Measurements from ENCODE around the gene SLC5A1. TPM values are rescaled to one million over a fixed set of nuclear protein-coding genes. Genes with fewer than 3 reads are reported as not detected.

Gene SLC5A1
- total RNA-seq = not detected in 2 replicates

DNA sequence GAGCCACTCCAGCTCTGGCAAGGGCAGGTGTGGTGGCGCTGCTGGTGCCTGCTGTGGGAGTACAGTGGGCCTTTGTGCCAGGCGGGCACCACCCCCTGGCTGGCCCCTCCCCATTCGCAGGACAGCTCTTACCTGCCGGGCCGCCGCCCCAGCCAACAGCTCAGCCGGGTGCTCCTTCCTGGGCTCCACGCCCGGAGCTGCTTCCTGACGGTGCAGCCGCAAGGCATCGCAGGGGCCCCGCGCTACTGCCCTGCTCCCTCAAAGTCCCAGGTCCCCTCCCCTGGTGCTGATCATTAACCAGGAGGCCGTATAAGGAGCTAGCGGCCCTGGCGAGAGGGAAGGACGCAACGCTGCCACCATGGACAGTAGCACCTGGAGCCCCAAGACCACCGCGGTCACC is at the start of gene SLC5A1:
Gene SLC5A1 (plus strand): TSS at position 338 of the 400 bp plus-strand sequence. CDS start 21 bp downstream, at position 359.

DNA sequence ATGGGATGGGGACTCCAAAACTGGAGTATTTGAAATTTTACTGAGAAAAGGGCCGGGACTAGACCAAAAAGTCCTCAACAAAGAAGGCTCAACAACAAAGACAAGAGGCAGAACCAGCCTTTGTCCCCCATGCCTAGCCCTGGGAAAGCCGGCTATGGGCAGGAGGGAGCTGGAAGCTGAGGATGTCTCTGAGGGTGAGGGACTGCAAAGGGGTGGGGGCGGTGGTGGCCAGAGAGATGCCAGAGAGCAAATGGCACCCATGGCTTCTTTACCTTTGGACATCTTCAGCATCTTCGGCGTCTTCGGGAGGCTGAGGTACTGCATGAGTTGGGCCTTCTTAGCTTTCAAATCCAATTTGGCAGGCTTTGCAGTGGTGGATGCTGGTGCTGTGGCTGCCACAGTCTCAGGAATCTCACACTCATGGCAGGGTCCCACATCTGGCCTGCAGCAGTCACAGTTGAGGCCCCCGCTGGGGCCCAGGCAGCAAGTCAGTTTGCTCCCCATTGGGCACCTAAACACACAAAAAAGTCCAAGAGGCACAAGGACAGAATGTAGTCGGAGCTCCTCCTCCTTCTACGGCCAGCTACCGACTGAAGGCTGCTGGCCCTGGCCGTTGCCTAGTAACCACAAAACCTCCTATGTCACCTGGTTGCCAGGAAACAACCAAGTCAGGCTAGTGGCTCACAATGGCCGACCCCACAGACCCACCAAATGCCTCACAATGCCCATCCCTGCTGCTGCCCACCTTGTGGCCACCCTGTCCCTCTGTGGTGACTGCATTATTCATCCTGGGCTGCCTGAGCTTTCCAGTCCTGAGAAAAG is 115.9 kb downstream of the SLC5A1 start, which contains the start of gene C22orf42:
Gene C22orf42 (minus strand): TSS at position 592 of the 822 bp plus-strand sequence. CDS start 88 bp downstream, at position 504.

Other genes starting within 250 kb of the SLC5A1 start
- gene YWHAH, start 98.7 kb upstream of the SLC5A1 start, total RNA-seq = 91.7 and 95.9 TPM in 2 replicates
- gene C22orf42, start 116.0 kb downstream of the SLC5A1 start, total RNA-seq = not detected in 2 replicates
- gene RFPL2, start 161.8 kb downstream of the SLC5A1 start, total RNA-seq = not detected in 2 replicates
- gene SLC5A4, start 212.1 kb downstream of the SLC5A1 start, total RNA-seq = 0.13 and 0.31 TPM in 2 replicates

All from aortic smooth muscle cell (primary cell).